GM23248 (cell line): Measurements from ENCODE around the gene ALS2. TPM values are rescaled to one million over a fixed set of nuclear protein-coding genes. Genes with fewer than 3 reads are reported as not detected.
"Not testable (repeated sequence)": the region's sequence is repeated elsewhere in the genome, so short reads cannot be mapped to it uniquely, and the experiment has no call there.

Source experiments
- DNase-seq: peaks from one replicate; pipeline ENCODE4 v3.0.0-alpha.2; 2015
- H2AFZ ChIP-seq: fragments of 200-600 bp; sonication (generic); 2 replicates; pipeline ENCODE4 v1.6.1; 2016; ENCODE audit warnings: antibody characterized with exemption
- H3F3A ChIP-seq: fragments of 200-600 bp; sonication (generic); 2 replicates; pipeline ENCODE4 v1.6.1; 2016; ENCODE audit warnings: mild to moderate bottlenecking, antibody characterized with exemption, mixed run types; ENCODE audit not compliant: insufficient read depth
- H3K27ac ChIP-seq: fragments of 200-600 bp; sonication (generic); 2 replicates; pipeline ENCODE4 v1.5.1; 2016; ENCODE audit warnings: mild to moderate bottlenecking
- H3K27me3 ChIP-seq: fragments of 200-600 bp; sonication (generic); replicated peaks from 2 replicates; pipeline ENCODE4 v1.6.1; 2016; ENCODE audit warnings: mild to moderate bottlenecking; ENCODE audit not compliant: insufficient read depth
- H3K36me3 ChIP-seq: fragments of 200-600 bp; sonication (generic); 2 replicates; pipeline ENCODE4 v1.6.1; 2016; ENCODE audit warnings: low read depth, mild to moderate bottlenecking
- H3K4me1 ChIP-seq: fragments of 200-600 bp; sonication (generic); 2 replicates; pipeline ENCODE4 v1.6.1; 2016; ENCODE audit warnings: mild to moderate bottlenecking; ENCODE audit not compliant: insufficient read depth
- H3K4me2 ChIP-seq: fragments of 200-600 bp; sonication (generic); one replicate; pipeline ENCODE4 v1.6.1; 2016; ENCODE audit warnings: mild to moderate bottlenecking; ENCODE audit not compliant: unreplicated experiment
- H3K4me3 ChIP-seq: fragments of 200-600 bp; sonication (generic); 2 replicates; pipeline ENCODE4 v1.5.1; 2016; ENCODE audit warnings: mild to moderate bottlenecking
- H3K79me2 ChIP-seq: fragments of 200-600 bp; sonication (generic); 2 replicates; pipeline ENCODE4 v1.6.1; 2016; ENCODE audit warnings: mild to moderate bottlenecking; ENCODE audit not compliant: insufficient read depth
- H3K9ac ChIP-seq: fragments of 200-600 bp; sonication (generic); 2 replicates; pipeline ENCODE4 v1.6.1; 2016; ENCODE audit warnings: mild to moderate bottlenecking
- H3K9me2 ChIP-seq: fragments of 200-600 bp; sonication (generic); 2 replicates; pipeline ENCODE4 v1.6.1; 2016; ENCODE audit warnings: mixed run types, mild to moderate bottlenecking, moderate library complexity; ENCODE audit not compliant: insufficient read depth
- H3K9me3 ChIP-seq: fragments of 200-600 bp; sonication (generic); one replicate; pipeline ENCODE4 v1.6.1; 2017; ENCODE audit warnings: low read depth
- H4K20me1 ChIP-seq: fragments of 200-600 bp; sonication (generic); 2 replicates; pipeline ENCODE4 v1.6.0; 2016; ENCODE audit not compliant: insufficient read depth
- EZH2 ChIP-seq: fragments of 200-600 bp; sonication (generic); IDR thresholded peaks from 2 replicates; pipeline ENCODE4 v1.6.1; 2018; ENCODE audit warnings: antibody characterized with exemption, mild to moderate bottlenecking; ENCODE audit not compliant: insufficient read depth, poor library complexity, severe bottlenecking
- EZH2phosphoT487 ChIP-seq: fragments of 200-600 bp; sonication (generic); IDR thresholded peaks from 2 replicates; pipeline ENCODE4 v1.6.1; 2018; ENCODE audit warnings: antibody characterized with exemption, moderate library complexity, mild to moderate bottlenecking, low read depth; ENCODE audit not compliant: insufficient read depth
- WGBS, 2 experiments: methylation state at CpG; one replicate each; pipeline ENCODE4 v1.1.6; 2015 to 2017; ENCODE audit warnings: low lambda C conversion rate in 2 of 2, low coverage in 1 of 2; ENCODE audit errors: missing lambda C conversion rate in 2 of 2; 5-methylcytosine and 5-hydroxymethylcytosine counted together
- in situ Hi-C: fragments of 300-500 bp; cut with MboI; formaldehyde crosslinking; loops from 2 replicates; pipeline ENCODE4 v1.15.0; 2020
- polyA plus RNA-seq: library from polyadenylated mRNA; unstranded; fragments of >200 nt; fragmentation: Nextera tagmentation; extraction: Ambion mirVana; gene quantifications from 2 replicates; pipeline ENCODE4 v1.2.1, GENCODE V29; 2016
- total RNA-seq: library from RNA; depleted of rRNA; stranded (reverse); fragments of >200 nt; shearing (Covaris generic); gene quantifications from 2 replicates; pipeline ENCODE4 v1.2.3, GENCODE V29; 2014

ALS2 gene
- total and polyA plus RNA-seq, 2 experiments from 2014 or later = 9.5 to 17.3 TPM

GRCh38 chr2:201675454-201675853 lies 105.3 kb downstream of the ALS2 start:
- no peaks in the 10 kb centered on the region for H3K27me3 ChIP-seq
- in situ Hi-C loops = no loop called here
- H2AFZ ChIP-seq = no peak overlapping the region
- no peak for DNase-seq
- H3K4me1 ChIP-seq = no peaks in the 10 kb centered on the region
- no peaks in the 10 kb centered on the region; the same call in 1 of the 2 replicates for H3K9me2 ChIP-seq
- H3K9ac ChIP-seq = no peak overlapping the region
- H3K9me3 ChIP-seq = no peaks in the 10 kb centered on the region
- no peaks in the 10 kb centered on the region for H3F3A ChIP-seq
- WGBS, 2 experiments = 83 to 89% methylated on average over 4 of the region's 4 CpGs
- no peaks in the 10 kb centered on the region for H3K79me2 ChIP-seq
- no peaks in the 10 kb centered on the region for H3K36me3 ChIP-seq
- no peak overlapping the region for H3K4me3 ChIP-seq
- no peak overlapping the region for H3K27ac ChIP-seq
- no peak overlapping the region for H3K4me2 ChIP-seq
- TF ChIP-seq EZH2 = no peak
- no peaks in the 10 kb centered on the region for H4K20me1 ChIP-seq

GRCh38 chr2:201674794-201675193 lies 105.9 kb downstream of the ALS2 start:
- H3K9me2 ChIP-seq = no peaks in the 10 kb centered on the region; the same call in 1 of the 2 replicates
- in situ Hi-C loops = no loop called here
- WGBS, 2 experiments = 89 to 99% methylated on average over 3 of the region's 3 CpGs
- no peak overlapping the region for H2AFZ ChIP-seq
- H3F3A ChIP-seq = no peaks in the 10 kb centered on the region
- DNase-seq = no peak
- H3K9ac ChIP-seq = no peak overlapping the region
- H3K4me1 ChIP-seq = no peaks in the 10 kb centered on the region
- TF ChIP-seq EZH2phosphoT487 (no peak), EZH2 (no peak)
- no peaks in the 10 kb centered on the region for H4K20me1 ChIP-seq
- H3K4me3 ChIP-seq = no peak overlapping the region
- H3K27me3 ChIP-seq = no peaks in the 10 kb centered on the region
- no peaks in the 10 kb centered on the region for H3K79me2 ChIP-seq
- no peaks in the 10 kb centered on the region for H3K9me3 ChIP-seq
- no peak overlapping the region for H3K27ac ChIP-seq
- no peak overlapping the region for H3K4me2 ChIP-seq
- H3K36me3 ChIP-seq = no peaks in the 10 kb centered on the region

GRCh38 chr2:201674298-201674697 lies 106.4 kb downstream of the ALS2 start:
- Histone ChIP-seq H3K4me1 (no peaks in the 10 kb centered on the region), H4K20me1 (no peaks in the 10 kb centered on the region), H2AFZ (no peak overlapping the region), H3K9me3 (no peaks in the 10 kb centered on the region), H3K9ac (no peak overlapping the region), H3K4me2 (no peak overlapping the region), H3K27me3 (no peaks in the 10 kb centered on the region), H3K9me2 (no peaks in the 10 kb centered on the region; the same call in 1 of the 2 replicates), H3K79me2 (no peaks in the 10 kb centered on the region), H3K27ac (no peak overlapping the region), H3K4me3 (no peak overlapping the region), H3K36me3 (no peaks in the 10 kb centered on the region), H3F3A (no peaks in the 10 kb centered on the region)
- TF ChIP-seq EZH2 = no peak
- no peak for TF ChIP-seq EZH2phosphoT487
- DNase-seq = no peak
- in situ Hi-C loops = no loop called here
- WGBS, 2 experiments = 54 to 59% methylated on average over 3 of the region's 3 CpGs

GRCh38 chr2:201673546-201673945 lies 107.2 kb downstream of the ALS2 start:
- 52 to 70% methylated on average over 2 of the region's 2 CpGs for WGBS, 2 experiments

GRCh38 chr2:201671205-201671604 lies 109.5 kb downstream of the ALS2 start:
- H3K27me3 ChIP-seq, H3K9me2 ChIP-seq, H3K9ac ChIP-seq, in situ Hi-C loops, H3K36me3 ChIP-seq, H4K20me1 ChIP-seq, DNase-seq, H3K9me3 ChIP-seq, H3F3A ChIP-seq, H3K27ac ChIP-seq, H3K79me2 ChIP-seq, H3K4me2 ChIP-seq, H3K4me1 ChIP-seq, H2AFZ ChIP-seq, H3K4me3 ChIP-seq: not testable (repeated sequence)
- 45 to 47% methylated on average over 4 of the region's 4 CpGs for WGBS, 2 experiments

More at GRCh38 chr2:201673546-201673945, 107.2 kb downstream of the ALS2 start:
- Histone ChIP-seq H3K4me1 (no peaks in the 10 kb centered on the region), H3F3A (no peaks in the 10 kb centered on the region), H4K20me1 (no peaks in the 10 kb centered on the region), H3K9me3 (no peaks in the 10 kb centered on the region), H3K36me3 (no peaks in the 10 kb centered on the region), H3K9me2 (no peaks in the 10 kb centered on the region), H3K4me3 (no peak overlapping the region), H3K27ac (no peak overlapping the region), H2AFZ (no peak overlapping the region), H3K9ac (no peak overlapping the region), H3K4me2 (no peak overlapping the region), H3K79me2 (no peaks in the 10 kb centered on the region), H3K27me3 (no peaks in the 10 kb centered on the region)
- in situ Hi-C loops = no loop called here
- no peak for TF ChIP-seq EZH2
- no peak for TF ChIP-seq EZH2phosphoT487
- no peak for DNase-seq
